SIG-M5 treated with dmso at 0.1 percent for 504 hours (cell line): ENCODE data around the gene RDH14.

ENCODE experiments used
- DNase-seq: peaks from one replicate; lab custom pipeline; 2025; ENCODE audit not compliant: unreplicated experiment; lab: John Stamatoyannopoulos, UW

RDH14 gene

GRCh38 chr2:18578033-18578432 is 17.6 kb upstream of the RDH14 start:
- no peak for DNase-seq

- DNase-seq: no peak
Observed at GRCh38 chr2:18566145-18566769, 5.8 kb upstream of the RDH14 start.

- DNase-seq: no peak
Observed at GRCh38 chr2:18560797-18561085, 288 bp upstream of the RDH14 start.

- DNase-seq: no peak
Observed at GRCh38 chr2:18559531-18560030, 872 bp downstream of the RDH14 start.

GRCh38 chr2:18558458-18558857 is 2.0 kb downstream of the RDH14 start:
- DNase-seq: no peak

GRCh38 chr2:18557121-18557520 is 3.3 kb downstream of the RDH14 start:
- no peak for DNase-seq

GRCh38 chr2:18552351-18553077 is 7.9 kb downstream of the RDH14 start:
- DNase-seq: no peak

- DNase-seq: no peak
Observed at GRCh38 chr2:18551623-18552022, 8.8 kb downstream of the RDH14 start.

- DNase-seq: no peak
Observed at GRCh38 chr2:18551169-18551568, 9.3 kb downstream of the RDH14 start.

GRCh38 chr2:18550433-18550832 is 10.0 kb downstream of the RDH14 start:
- DNase-seq: no peak

GRCh38 chr2:18549083-18549482 is 11.4 kb downstream of the RDH14 start:
- no peak for DNase-seq

- no peak for DNase-seq
Observed at GRCh38 chr2:18548621-18549020, 11.8 kb downstream of the RDH14 start.

GRCh38 chr2:18546567-18546966 is 13.9 kb downstream of the RDH14 start:
- DNase-seq: no peak

GRCh38 chr2:18545384-18545783 is 15.1 kb downstream of the RDH14 start:
- DNase-seq: no peak

GRCh38 chr2:18544171-18544570 is 16.3 kb downstream of the RDH14 start:
- no peak for DNase-seq

GRCh38 chr2:18540872-18541271 is 19.6 kb downstream of the RDH14 start:
- DNase-seq: no peak

- no peak for DNase-seq
Observed at GRCh38 chr2:18536697-18537096, 23.8 kb downstream of the RDH14 start.

- DNase-seq: no peak
Observed at GRCh38 chr2:18536100-18536499, 24.4 kb downstream of the RDH14 start.

GRCh38 chr2:18531194-18531593 is 29.3 kb downstream of the RDH14 start:
- no peak for DNase-seq

GRCh38 chr2:18527822-18528221 is 32.6 kb downstream of the RDH14 start:
- no peak for DNase-seq

- no peak for DNase-seq
Observed at GRCh38 chr2:18527326-18527725, 33.1 kb downstream of the RDH14 start.

GRCh38 chr2:18526429-18526828 is 34.0 kb downstream of the RDH14 start:
- no peak for DNase-seq

GRCh38 chr2:18525852-18526251 is 34.6 kb downstream of the RDH14 start:
- DNase-seq: no peak
